IMR-90 (cell line): ENCODE data around the gene TRA2A. TPM values are rescaled to one million over a fixed set of nuclear protein-coding genes. Genes with fewer than 3 reads are reported as not detected.
A peak's percentile ranks its signal among the peaks of the same experiment; 100 is the strongest.

Experiments used
- ATAC-seq: fragments of 200-7000 bp; cut with Tn5 transposase; 2 replicates; pipeline ENCODE4 v1.9.1; 2020; ENCODE audit warnings: low read depth, mild to moderate bottlenecking, moderate library complexity
- BruUV-seq: library from RNA; stranded (reverse); fragments of 400-500 nt; replicated peaks from 2 replicates; lab custom pipeline; 2021; lab: Mats Ljungman, UMichigan
- CTCF ChIA-PET: fragments of 300-600 bp; formaldehyde crosslinking; extraction: SDS; loops from one replicate; lab custom pipeline; 2021; ENCODE audit warnings: antibody characterized with exemption; lab: Yijun Ruan, JAX
- POLR2A ChIA-PET: fragments of 300-600 bp; sonication (Branson Sonifier 250); formaldehyde crosslinking; loops from one replicate; lab custom pipeline; 2022; ENCODE audit warnings: antibody characterized with exemption; ENCODE audit not compliant: unreplicated experiment; lab: Charles Lee
- DNase-seq: peaks from one replicate; pipeline ENCODE4 v3.0.0; 2013
- H2AFZ ChIP-seq: replicated peaks from 2 replicates; pipeline ENCODE3; 2013; ENCODE audit warnings: low read length, mild to moderate bottlenecking; ENCODE audit not compliant: poor library complexity
- H2AK5ac ChIP-seq: 2 replicates; pipeline ENCODE4 v1.6.1; 2013; ENCODE audit warnings: low read depth, low read length, inconsistent platforms
- H2AK9ac ChIP-seq: replicated peaks from 2 replicates; pipeline ENCODE3; 2013; ENCODE audit warnings: mild to moderate bottlenecking, low read depth, low read length, moderate library complexity; ENCODE audit not compliant: poor library complexity
- H2BK120ac ChIP-seq: 2 replicates; pipeline ENCODE4 v1.6.1; 2013; ENCODE audit warnings: low read depth, low read length, inconsistent platforms
- H2BK15ac ChIP-seq: 3 replicates; pipeline ENCODE4 v1.6.1; 2013; ENCODE audit warnings: low read depth, low read length, inconsistent platforms
- H2BK20ac ChIP-seq: 2 replicates; pipeline ENCODE4 v1.6.1; 2013; ENCODE audit warnings: low read depth, mild to moderate bottlenecking, inconsistent platforms, low read length, moderate library complexity
- H2BK5ac ChIP-seq: 2 replicates; pipeline ENCODE4 v1.6.1; 2013; ENCODE audit warnings: mild to moderate bottlenecking, low read depth, low read length, inconsistent platforms; ENCODE audit not compliant: poor library complexity, severe bottlenecking
- H3K14ac ChIP-seq: replicated peaks from 2 replicates; pipeline ENCODE4 v1.6.1; 2013; ENCODE audit warnings: low read depth, low read length, inconsistent platforms
- H3K18ac ChIP-seq: 2 replicates; pipeline ENCODE4 v1.6.1; 2013; ENCODE audit warnings: low read depth, low read length, control low read depth
- H3K23ac ChIP-seq: 2 replicates; pipeline ENCODE4 v1.6.1; 2013; ENCODE audit warnings: low read depth, low read length, inconsistent platforms
- H3K27ac ChIP-seq: 2 replicates; pipeline ENCODE4 v1.5.1; 2013; ENCODE audit warnings: mild to moderate bottlenecking, control low read depth, low read length; ENCODE audit not compliant: insufficient read depth
- H3K27me3 ChIP-seq: 2 replicates; pipeline ENCODE4 v1.6.1; 2013; ENCODE audit warnings: low read length; ENCODE audit not compliant: control insufficient read depth, insufficient read depth
- H3K36me3 ChIP-seq: 2 replicates; pipeline ENCODE4 v1.6.1; 2013; ENCODE audit warnings: low read length, mixed read lengths; ENCODE audit not compliant: control insufficient read depth, insufficient read depth
- H3K4ac ChIP-seq: 2 replicates; pipeline ENCODE4 v1.6.1; 2013; ENCODE audit warnings: low read depth, low read length, inconsistent platforms
- H3K4me1 ChIP-seq: 2 replicates; pipeline ENCODE4 v1.6.1; 2013; ENCODE audit warnings: low read length, mixed read lengths; ENCODE audit not compliant: control insufficient read depth, insufficient read depth
- H3K4me2 ChIP-seq: 2 replicates; pipeline ENCODE4 v1.6.1; 2013; ENCODE audit warnings: low read depth, mild to moderate bottlenecking, control low read depth, low read length, moderate library complexity
- H3K4me3 ChIP-seq: 2 replicates; pipeline ENCODE4 v1.5.1; 2013; ENCODE audit warnings: low read depth, mild to moderate bottlenecking, control low read depth, low read length, moderate library complexity; ENCODE audit not compliant: insufficient read depth
- H3K56ac ChIP-seq: 2 replicates; pipeline ENCODE4 v1.6.1; 2013; ENCODE audit warnings: low read length, inconsistent platforms; ENCODE audit not compliant: insufficient read depth; ENCODE audit errors: extremely low read depth
- H3K79me1 ChIP-seq, 2 experiments: 2 replicates each; pipeline ENCODE4 v1.6.1; 2013; ENCODE audit warnings: low read length in 2 of 2, inconsistent platforms in 1 of 2, low read depth in 1 of 2
- H3K9ac ChIP-seq: 2 replicates; pipeline ENCODE4 v1.6.1; 2013; ENCODE audit warnings: low read depth, low read length, control low read depth
- H3K9me1 ChIP-seq: 2 replicates; pipeline ENCODE4 v1.6.1; 2013; ENCODE audit warnings: low read length, inconsistent platforms; ENCODE audit not compliant: insufficient read depth
- H3K9me3 ChIP-seq: 2 replicates; pipeline ENCODE4 v1.6.1; 2013; ENCODE audit warnings: low read length; ENCODE audit not compliant: control insufficient read depth, insufficient read depth
- H4K20me1 ChIP-seq: 2 replicates; pipeline ENCODE4 v1.6.1; 2013; ENCODE audit warnings: low read length, inconsistent platforms; ENCODE audit not compliant: insufficient read depth
- H4K5ac ChIP-seq: 2 replicates; pipeline ENCODE4 v1.6.1; 2013; ENCODE audit warnings: mild to moderate bottlenecking, low read depth, low read length, control low read depth
- H4K8ac ChIP-seq, 2 experiments: 2 replicates each; pipeline ENCODE4 v1.6.1; 2013; ENCODE audit warnings: low read depth in 2 of 2, low read length in 2 of 2, control low read depth in 1 of 2, inconsistent platforms in 1 of 2
- H4K91ac ChIP-seq: 2 replicates; pipeline ENCODE4 v1.6.1; 2013; ENCODE audit warnings: low read depth, low read length, inconsistent platforms; ENCODE audit not compliant: insufficient read depth
- CEBPB ChIP-seq: IDR thresholded peaks from 2 replicates; pipeline ENCODE4 v1.6.1; 2012; ENCODE audit warnings: low read depth, low read length, improper control_type of control experiment
- CHD1 ChIP-seq: IDR thresholded peaks from 2 replicates; pipeline ENCODE4 v1.6.1; 2012; ENCODE audit warnings: low read depth, low read length, improper control_type of control experiment
- CTCF ChIP-seq: conservative IDR thresholded peaks from 2 replicates; pipeline ENCODE4 v1.5.1; 2012; ENCODE audit warnings: mild to moderate bottlenecking, low read depth, low read length, improper control_type of control experiment
- FOS ChIP-seq: fragments of 150-350 bp; IDR thresholded peaks from 2 replicates; pipeline ENCODE4 v1.6.1; 2016; ENCODE audit warnings: low read depth, low read length
- MAFK ChIP-seq: IDR thresholded peaks from 2 replicates; pipeline ENCODE4 v1.6.1; 2012; ENCODE audit warnings: low read depth, low read length, improper control_type of control experiment
- MAZ ChIP-seq: IDR thresholded peaks from 2 replicates; pipeline ENCODE4 v1.6.1; 2012; ENCODE audit warnings: low read depth, mild to moderate bottlenecking, low read length, improper control_type of control experiment, moderate library complexity, borderline replicate concordance
- MXI1 ChIP-seq: IDR thresholded peaks from 2 replicates; pipeline ENCODE4 v1.6.1; 2012; ENCODE audit warnings: low read depth, mild to moderate bottlenecking, low read length, moderate library complexity, borderline replicate concordance
- NFE2L2 ChIP-seq: fragments of 150-350 bp; IDR thresholded peaks from 2 replicates; pipeline ENCODE4 v1.6.1; 2016; ENCODE audit warnings: low read depth, mild to moderate bottlenecking, low read length
- POLR2A ChIP-seq: IDR thresholded peaks from 2 replicates; pipeline ENCODE4 v1.6.1; 2012; ENCODE audit warnings: mild to moderate bottlenecking, low read depth, low read length
- SMC3 ChIP-seq: fragments of 150-350 bp; IDR thresholded peaks from 2 replicates; pipeline ENCODE4 v1.6.1; 2016; ENCODE audit warnings: low read depth, mild to moderate bottlenecking, antibody characterized with exemption, low read length, moderate library complexity
- dilution Hi-C: fragments of 300-500 bp; cut with HindIII; formaldehyde crosslinking; loops from one replicate; pipeline ENCODE4 v1.14.3; 2018; ENCODE audit warnings: low sequenced_read_pairs; ENCODE audit not compliant: unreplicated experiment
- in situ Hi-C: fragments of 300-500 bp; cut with MboI; formaldehyde crosslinking; loops from 3 replicates; pipeline ENCODE4 v1.14.3; 2019; ENCODE audit warnings: low sequenced_read_pairs, inconsistent platforms, mixed read lengths
- intact Hi-C: fragments of 100-400 bp; cut with micrococcal nuclease; formaldehyde crosslinking; loops from 2 replicates; pipeline ENCODE4 v1.10.0; 2022
- polyA plus RNA-seq, 3 experiments: library from polyadenylated mRNA; depleted of rRNA; stranded (reverse); fragments of >200 nt; gene quantifications; 2 replicates each; pipeline ENCODE4 v1.2.3, GENCODE V29; 2012; ENCODE audit warnings: low replicate concordance in 1 of 3
- total RNA-seq: library from RNA; depleted of rRNA; stranded (reverse); fragments of >200 nt; gene quantifications from 2 replicates; pipeline ENCODE4 v1.2.3, GENCODE V29; 2012

TRA2A gene
- total and polyA plus RNA-seq, 2 of the 4 experiments (the other 2 are of a cell fraction), result 44.3 to 77.3 TPM

- H3K56ac ChIP-seq, result no peak overlapping the region
- no peak overlapping the region for H2BK20ac ChIP-seq
- H2BK120ac ChIP-seq, result no peak overlapping the region
- DNase-seq, result no peak
- TF ChIP-seq MXI1 (no peak), SMC3 (no peak), FOS (no peak), MAFK (no peak), CEBPB (no peak), CTCF (no peak), MAZ (no peak), CHD1 (no peak), NFE2L2 (no peak), POLR2A (no peak)
- in situ Hi-C loops (no loop called here), intact Hi-C loops (loop anchor here (10.0 kb wide), 1 partner anchor 291 kb away; the partner anchor contains the start of gene NUP42), dilution Hi-C loops (no loop called here)
- H3K14ac ChIP-seq, result no peak overlapping the region
- no peak overlapping the region; the same call in 1 of the 2 replicates for H3K27ac ChIP-seq
- H3K18ac ChIP-seq, result no peak overlapping the region
- H4K91ac ChIP-seq, result no peak overlapping the region
- H2BK15ac ChIP-seq, result no peak overlapping the region
- ChIA-PET CTCF (no interaction called here), POLR2A (no interaction called here)
- H3K79me1 ChIP-seq, result peaks cover 0 to 18% of the 10 kb centered on the region in 2 experiments; a peak in 3 of 4 replicates
- BruUV-seq, result no TSS peak
- H3K36me3 ChIP-seq, result no peaks in the 10 kb centered on the region
- H3K4ac ChIP-seq, result no peak overlapping the region
- no peak overlapping the region for H2AK9ac ChIP-seq
- no peak overlapping the region for H3K23ac ChIP-seq
- H2AFZ ChIP-seq, result no peak overlapping the region
- no peak overlapping the region for H3K4me3 ChIP-seq
- H4K20me1 ChIP-seq, result no peaks in the 10 kb centered on the region
- H2BK5ac ChIP-seq, result peak overlapping the region; percentile 80
- peaks cover 2% of the 10 kb centered on the region; the same call in 1 of the 2 replicates for H3K4me1 ChIP-seq
- no peak overlapping the region for H4K5ac ChIP-seq
- peak overlapping the region; percentile 29; the same call in 1 of the 2 replicates for H3K9ac ChIP-seq
- no peaks in the 10 kb centered on the region for H3K27me3 ChIP-seq
- H2AK5ac ChIP-seq, result no peak overlapping the region
- H4K8ac ChIP-seq, result no peak overlapping the region
- H3K9me3 ChIP-seq, result no peaks in the 10 kb centered on the region
- ATAC-seq, result no peak
- H3K9me1 ChIP-seq, result no peaks in the 10 kb centered on the region
- peak overlapping the region; percentile 76; the same call in 1 of the 2 replicates for H3K4me2 ChIP-seq
Observed at GRCh38 chr7:23475576-23475839, 56.3 kb downstream of the TRA2A start.
